A673 (cell line): Measurements from ENCODE around the gene PHAX. TPM values are rescaled to one million over a fixed set of nuclear protein-coding genes. Genes with fewer than 3 reads are reported as not detected.

Experiments
- BruUV-seq: library from RNA; stranded (reverse); fragments of 400-500 nt; replicated peaks from 2 replicates; lab custom pipeline; 2021; lab: Mats Ljungman, UMichigan
- CTCF ChIA-PET: fragments of 300-600 bp; sonication (Branson Sonifier 250); formaldehyde crosslinking; loops from one replicate; lab custom pipeline; 2022; ENCODE audit warnings: antibody characterized with exemption; lab: Charles Lee
- POLR2A ChIA-PET: fragments of 300-600 bp; sonication (Branson Sonifier 250); formaldehyde crosslinking; loops from one replicate; lab custom pipeline; 2022; ENCODE audit warnings: antibody characterized with exemption; ENCODE audit not compliant: low non-redundant PET; lab: Charles Lee
- DNase-seq: peaks from one replicate; pipeline ENCODE4 v3.0.0-alpha.2; 2015; ENCODE audit warnings: low spot score
- H3K27ac ChIP-seq: fragments of 200-600 bp; sonication (generic); 2 replicates; pipeline ENCODE4 v1.5.1; 2016; ENCODE audit warnings: mixed run types, low read depth, mild to moderate bottlenecking, mixed read lengths, antibody characterized with exemption, low read length; ENCODE audit not compliant: poor library complexity, severe bottlenecking
- H3K27me3 ChIP-seq: fragments of 200-600 bp; sonication (generic); replicated peaks from 2 replicates; pipeline ENCODE4 v1.6.1; 2017; ENCODE audit warnings: mixed run types, low read depth, mild to moderate bottlenecking, mixed read lengths, antibody characterized with exemption, low read length; ENCODE audit not compliant: insufficient read depth, poor library complexity
- H3K36me3 ChIP-seq: fragments of 200-600 bp; sonication (generic); 2 replicates; pipeline ENCODE4 v1.6.1; 2016; ENCODE audit warnings: mixed run types, mild to moderate bottlenecking, mixed read lengths, antibody characterized with exemption, low read length; ENCODE audit not compliant: insufficient read depth, poor library complexity, severe bottlenecking
- H3K4me1 ChIP-seq: fragments of 200-600 bp; sonication (generic); 2 replicates; pipeline ENCODE4 v1.6.1; 2017; ENCODE audit warnings: mixed run types, mild to moderate bottlenecking, mixed read lengths, antibody characterized with exemption, low read length; ENCODE audit not compliant: insufficient read depth, poor library complexity, severe bottlenecking
- H3K4me3 ChIP-seq: fragments of 200-600 bp; sonication (generic); 2 replicates; pipeline ENCODE4 v1.5.1; 2016; ENCODE audit warnings: low read depth, mixed run types, mild to moderate bottlenecking, mixed read lengths, low read length; ENCODE audit not compliant: poor library complexity, severe bottlenecking
- H3K9me3 ChIP-seq: fragments of 200-600 bp; sonication (generic); 2 replicates; pipeline ENCODE4 v1.6.1; 2016; ENCODE audit warnings: mixed run types, low read depth, mild to moderate bottlenecking, mixed read lengths, antibody characterized with exemption, low read length; ENCODE audit not compliant: poor library complexity, severe bottlenecking
- EZH2 ChIP-seq: fragments of 200-600 bp; sonication (generic); IDR thresholded peaks from 2 replicates; pipeline ENCODE4 v1.6.1; 2017; ENCODE audit warnings: borderline replicate concordance, low read depth, mild to moderate bottlenecking, mixed read lengths, antibody characterized with exemption, low read length; ENCODE audit not compliant: poor library complexity, severe bottlenecking
- intact Hi-C: fragments of 100-400 bp; cut with micrococcal nuclease; formaldehyde crosslinking; loops from one replicate; pipeline ENCODE4 v1.10.0; 2022; ENCODE audit not compliant: unreplicated experiment
- total RNA-seq: library from RNA; stranded (reverse); gene quantifications from 2 replicates; pipeline ENCODE4 v1.2.3, GENCODE V29; 2021
- TF ChIP-seq, protein P1 (sequence below): fragments of 300-800, 200-600 bp; sonication (generic); conservative IDR thresholded peaks from 2 replicates; pipeline ENCODE4 v1.5.1; 2017; ENCODE audit warnings: low read depth, mild to moderate bottlenecking, antibody characterized with exemption, low read length, moderate library complexity, mixed read lengths

Gene PHAX
- total RNA-seq, 1 experiment from 2014 or later, result 71.3 TPM

GRCh38 chr5:126673477-126673876 is 72.7 kb downstream of the PHAX start:
- no TSS peak for BruUV-seq
- no peak for TF ChIP-seq EZH2
- TF ChIP-seq, protein P1, sequence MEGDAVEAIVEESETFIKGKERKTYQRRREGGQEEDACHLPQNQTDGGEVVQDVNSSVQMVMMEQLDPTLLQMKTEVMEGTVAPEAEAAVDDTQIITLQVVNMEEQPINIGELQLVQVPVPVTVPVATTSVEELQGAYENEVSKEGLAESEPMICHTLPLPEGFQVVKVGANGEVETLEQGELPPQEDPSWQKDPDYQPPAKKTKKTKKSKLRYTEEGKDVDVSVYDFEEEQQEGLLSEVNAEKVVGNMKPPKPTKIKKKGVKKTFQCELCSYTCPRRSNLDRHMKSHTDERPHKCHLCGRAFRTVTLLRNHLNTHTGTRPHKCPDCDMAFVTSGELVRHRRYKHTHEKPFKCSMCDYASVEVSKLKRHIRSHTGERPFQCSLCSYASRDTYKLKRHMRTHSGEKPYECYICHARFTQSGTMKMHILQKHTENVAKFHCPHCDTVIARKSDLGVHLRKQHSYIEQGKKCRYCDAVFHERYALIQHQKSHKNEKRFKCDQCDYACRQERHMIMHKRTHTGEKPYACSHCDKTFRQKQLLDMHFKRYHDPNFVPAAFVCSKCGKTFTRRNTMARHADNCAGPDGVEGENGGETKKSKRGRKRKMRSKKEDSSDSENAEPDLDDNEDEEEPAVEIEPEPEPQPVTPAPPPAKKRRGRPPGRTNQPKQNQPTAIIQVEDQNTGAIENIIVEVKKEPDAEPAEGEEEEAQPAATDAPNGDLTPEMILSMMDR, result no peak
- no peak for DNase-seq

GRCh38 chr5:126674145-126674544 is 73.4 kb downstream of the PHAX start:
- CTCF ChIA-PET, result no interaction called here
- no peak overlapping the region for H3K27ac ChIP-seq
- H3K9me3 ChIP-seq, result no peaks in the 10 kb centered on the region
- H3K4me1 ChIP-seq, result no peaks in the 10 kb centered on the region
- BruUV-seq, result no TSS peak
- POLR2A ChIA-PET, result no interaction called here
- no peak for DNase-seq
- H3K36me3 ChIP-seq, result no peaks in the 10 kb centered on the region
- intact Hi-C loops, result no loop called here
- no peak for TF ChIP-seq EZH2
- TF ChIP-seq, protein P1, result no peak
- no peaks in the 10 kb centered on the region for H3K27me3 ChIP-seq
- H3K4me3 ChIP-seq, result no peak overlapping the region

More at GRCh38 chr5:126673477-126673876, 72.7 kb downstream of the PHAX start:
- H3K27ac ChIP-seq, result no peak overlapping the region
- CTCF ChIA-PET, result no interaction called here
- no peaks in the 10 kb centered on the region for H3K9me3 ChIP-seq
- intact Hi-C loops, result no loop called here
- H3K36me3 ChIP-seq, result no peaks in the 10 kb centered on the region
- no peaks in the 10 kb centered on the region for H3K27me3 ChIP-seq
- no peaks in the 10 kb centered on the region for H3K4me1 ChIP-seq
- H3K4me3 ChIP-seq, result no peak overlapping the region
- POLR2A ChIA-PET, result no interaction called here

- Histone ChIP-seq H3K9me3 (no peaks in the 10 kb centered on the region), H3K27me3 (no peaks in the 10 kb centered on the region), H3K4me1 (peaks cover 9% of the 10 kb centered on the region), H3K4me3 (no peak overlapping the region), H3K36me3 (no peaks in the 10 kb centered on the region), H3K27ac (no peak overlapping the region)
- no peak for DNase-seq
- ChIA-PET CTCF (no interaction called here), POLR2A (no interaction called here)
- TF ChIP-seq, protein P1, result no peak
- no peak for TF ChIP-seq EZH2
- intact Hi-C loops, result no loop called here
- no TSS peak for BruUV-seq
These were observed 74.6 kb downstream of the PHAX start for GRCh38 chr5:126675338-126675737.
